RWPE1 (cell line): ENCODE results near the gene DCDC1.

Experiments
- CTCF ChIA-PET: fragments of 350-600 bp; sonication (Branson Sonifier 250); formaldehyde crosslinking; extraction: SDS; loops from one replicate; lab custom pipeline; 2021; lab: Yijun Ruan, JAX
- POLR2A ChIA-PET: fragments of 400-600 bp; formaldehyde crosslinking; extraction: SDS; loops from one replicate; lab custom pipeline; 2020; ENCODE audit warnings: antibody characterized with exemption; ENCODE audit not compliant: low non-redundant PET; lab: Yijun Ruan, JAX
- DNase-seq: peaks from one replicate; pipeline ENCODE4 v3.0.0; 2012; ENCODE audit warnings: low spot score
- H3K27ac ChIP-seq: fragments of 450-650 bp; 2 replicates; pipeline ENCODE4 v1.5.1; 2017
- CTCF ChIP-seq: fragments of 450-650 bp; conservative IDR thresholded peaks from 2 replicates; pipeline ENCODE4 v1.5.1; 2017; ENCODE audit warnings: low read depth, mild to moderate bottlenecking

Gene DCDC1

GRCh38 chr11:31340903-31341572 is 28.5 kb downstream of the DCDC1 start:
- TF ChIP-seq CTCF: no peak
- no peak overlapping the region for H3K27ac ChIP-seq
- no peak for DNase-seq
- CTCF ChIA-PET: interaction anchor here (0.5 to 0.7 kb wide), 3 partner anchors 14 to 123 kb away, joined by 3 read pairs; no protein-coding TSS in a partner anchor
- POLR2A ChIA-PET: no interaction called here

GRCh38 chr11:31337806-31338205 is 31.7 kb downstream of the DCDC1 start:
- ChIA-PET POLR2A (no interaction called here), CTCF (no interaction called here)
- no peak for DNase-seq
- no peak overlapping the region for H3K27ac ChIP-seq
- no peak for TF ChIP-seq CTCF

- TF ChIP-seq CTCF: no peak
- no peak for DNase-seq
- ChIA-PET POLR2A (interaction anchor here (0.5 kb wide), 1 partner anchor 1726 kb away, joined by 3 read pairs; no protein-coding TSS in a partner anchor), CTCF (no interaction called here)
- no peak overlapping the region for H3K27ac ChIP-seq
Observed at GRCh38 chr11:31328697-31329096, 40.8 kb downstream of the DCDC1 start.

GRCh38 chr11:31327417-31327816 is 42.1 kb downstream of the DCDC1 start:
- POLR2A ChIA-PET: no interaction called here
- H3K27ac ChIP-seq: no peak overlapping the region
- CTCF ChIA-PET: interaction anchor here (0.7 kb wide), 1 partner anchor 858 kb away, joined by 4 read pairs; no protein-coding TSS in a partner anchor

GRCh38 chr11:31326470-31327148 is 42.9 kb downstream of the DCDC1 start:
- DNase-seq: no peak
- POLR2A ChIA-PET: no interaction called here
- H3K27ac ChIP-seq: no peak overlapping the region
- CTCF ChIA-PET: interaction anchor here (0.7 kb wide), 1 partner anchor 859 kb away, joined by 4 read pairs; no protein-coding TSS in a partner anchor
- TF ChIP-seq CTCF: no peak

More at GRCh38 chr11:31327417-31327816, 42.1 kb downstream of the DCDC1 start:
- DNase-seq: no peak
- TF ChIP-seq CTCF: no peak

- CTCF ChIA-PET: interaction anchor here (0.6 kb wide), 1 partner anchor 743 kb away, joined by 3 read pairs; no protein-coding TSS in a partner anchor
Observed at GRCh38 chr11:31325160-31325559, 44.4 kb downstream of the DCDC1 start.

More at GRCh38 chr11:31325160-31325559, 44.4 kb downstream of the DCDC1 start:
- H3K27ac ChIP-seq: no peak overlapping the region
- peak; percentile 30 for DNase-seq
- POLR2A ChIA-PET: no interaction called here
- no peak for TF ChIP-seq CTCF
